ENCODE results near the gene NETO1. TPM values are rescaled to one million over a fixed set of nuclear protein-coding genes. Genes with fewer than 3 reads are reported as not detected.

Gene NETO1
- total and polyA plus RNA-seq, 2 of the 4 experiments (the other 2 are of a cell fraction), result 0.29 to 0.36 TPM

DNA sequence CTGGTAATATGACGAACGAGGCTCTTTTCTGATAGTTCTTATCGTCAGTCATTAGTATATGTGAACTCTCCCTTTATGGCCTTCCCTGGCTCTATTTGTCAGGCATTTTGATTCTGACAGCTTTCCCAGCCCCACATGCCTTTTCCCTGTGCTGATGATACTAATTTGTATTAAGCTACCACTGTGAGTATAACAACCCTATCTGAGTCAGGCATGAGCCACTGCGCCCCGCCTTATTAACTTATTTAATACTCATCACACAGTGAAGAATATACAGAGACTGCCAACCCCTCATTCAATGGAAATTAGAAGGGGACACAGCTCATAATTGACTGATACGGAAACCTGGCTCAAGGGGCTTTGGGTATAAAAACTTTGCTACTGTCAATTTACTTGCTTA lies 140.0 kb downstream of the NETO1 start:
- ATAC-seq (ENCODE audit: low read depth) (no peak), DNase-seq (no peak)
- 0 out of 2 replicates have a peak, but pooled peaks cover 4% of the 10 kb centered on the region for H3K9me3 ChIP-seq (ENCODE audit: control insufficient read depth, insufficient read depth, low read length)
- H3K9ac ChIP-seq (ENCODE audit: low read depth, low read length), result no peak overlapping the region
- no peak overlapping the region for H3K27ac ChIP-seq (ENCODE audit: insufficient read depth, low read length)
- no peak overlapping the region for H4K91ac ChIP-seq (ENCODE audit: insufficient read depth, low read depth, low read length)
- no CpG with 5 or more reads among the region's 6 CpGs for WGBS, 2 experiments (ENCODE audit: extremely low coverage in 2 of 2, insufficient read length in 1 of 2)
- dilution Hi-C loops (cut with HindIII; ENCODE audit: low sequenced_read_pairs, unreplicated experiment) (no loop called here), intact Hi-C loops (cut with micrococcal nuclease) (no loop called here), in situ Hi-C loops (cut with MboI; ENCODE audit: low sequenced_read_pairs) (no loop called here)
- CTCF ChIA-PET, result no interaction called here
- H2AK5ac ChIP-seq (ENCODE audit: low read depth, low read length), result no peak overlapping the region
- H3K79me1 ChIP-seq (ENCODE audit: low read depth in 1 of 2, low read length in 2 of 2), result no peaks in the 10 kb centered on the region
- H2AK9ac ChIP-seq (replicated peaks; ENCODE audit: low read depth, low read length, poor library complexity), result no peak overlapping the region
- H3K14ac ChIP-seq (replicated peaks; ENCODE audit: low read depth, low read length), result no peak overlapping the region
- no peaks in the 10 kb centered on the region for H3K4me1 ChIP-seq (ENCODE audit: control insufficient read depth, insufficient read depth, low read length)
- POLR2A ChIA-PET (ENCODE audit: unreplicated experiment), result interaction anchor here (0.6 kb wide), 1 partner anchor 637 kb away, joined by 4 read pairs; no protein-coding TSS in a partner anchor
- H4K20me1 ChIP-seq (ENCODE audit: insufficient read depth, low read length), result no peaks in the 10 kb centered on the region
- H3K4me3 ChIP-seq (ENCODE audit: insufficient read depth, low read depth, low read length), result no peak overlapping the region
- H2BK20ac ChIP-seq (ENCODE audit: low read depth, low read length), result no peak overlapping the region
- no peak overlapping the region for H2AFZ ChIP-seq (replicated peaks; ENCODE audit: low read length, poor library complexity)
- no peak overlapping the region for H3K4me2 ChIP-seq (ENCODE audit: low read depth, low read length)
- H4K5ac ChIP-seq (ENCODE audit: low read depth, low read length), result no peak overlapping the region
- H4K8ac ChIP-seq (ENCODE audit: low read depth in 2 of 2, low read length in 2 of 2), result no peak overlapping the region
- H3K9me1 ChIP-seq (ENCODE audit: insufficient read depth, low read length), result no peaks in the 10 kb centered on the region
- H3K4ac ChIP-seq (ENCODE audit: low read depth, low read length), result no peak overlapping the region
- H3K56ac ChIP-seq (ENCODE audit: extremely low read depth, insufficient read depth, low read length), result no peak overlapping the region
- TF ChIP-seq BHLHE40 (IDR thresholded peaks at IDR 0.05; ENCODE audit: low read depth, low read length) (no peak), CHD1 (IDR thresholded peaks at IDR 0.05; ENCODE audit: low read depth, low read length) (no peak), MAZ (IDR thresholded peaks at IDR 0.05; ENCODE audit: borderline replicate concordance, low read depth, low read length) (no peak), MAFK (IDR thresholded peaks at IDR 0.05; ENCODE audit: low read depth, low read length) (no peak), CEBPB (IDR thresholded peaks at IDR 0.05; ENCODE audit: low read depth, low read length) (no peak), MXI1 (IDR thresholded peaks at IDR 0.05; ENCODE audit: borderline replicate concordance, low read depth, low read length) (no peak), NFE2L2 (IDR thresholded peaks at IDR 0.05; ENCODE audit: low read depth, low read length) (no peak)
- TF ChIP-seq, protein P1, sequence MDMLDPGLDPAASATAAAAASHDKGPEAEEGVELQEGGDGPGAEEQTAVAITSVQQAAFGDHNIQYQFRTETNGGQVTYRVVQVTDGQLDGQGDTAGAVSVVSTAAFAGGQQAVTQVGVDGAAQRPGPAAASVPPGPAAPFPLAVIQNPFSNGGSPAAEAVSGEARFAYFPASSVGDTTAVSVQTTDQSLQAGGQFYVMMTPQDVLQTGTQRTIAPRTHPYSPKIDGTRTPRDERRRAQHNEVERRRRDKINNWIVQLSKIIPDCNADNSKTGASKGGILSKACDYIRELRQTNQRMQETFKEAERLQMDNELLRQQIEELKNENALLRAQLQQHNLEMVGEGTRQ (IDR thresholded peaks at IDR 0.05; ENCODE audit: low read depth, low read length), result no peak
- TF ChIP-seq, protein P2, sequence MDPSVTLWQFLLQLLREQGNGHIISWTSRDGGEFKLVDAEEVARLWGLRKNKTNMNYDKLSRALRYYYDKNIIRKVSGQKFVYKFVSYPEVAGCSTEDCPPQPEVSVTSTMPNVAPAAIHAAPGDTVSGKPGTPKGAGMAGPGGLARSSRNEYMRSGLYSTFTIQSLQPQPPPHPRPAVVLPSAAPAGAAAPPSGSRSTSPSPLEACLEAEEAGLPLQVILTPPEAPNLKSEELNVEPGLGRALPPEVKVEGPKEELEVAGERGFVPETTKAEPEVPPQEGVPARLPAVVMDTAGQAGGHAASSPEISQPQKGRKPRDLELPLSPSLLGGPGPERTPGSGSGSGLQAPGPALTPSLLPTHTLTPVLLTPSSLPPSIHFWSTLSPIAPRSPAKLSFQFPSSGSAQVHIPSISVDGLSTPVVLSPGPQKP (IDR thresholded peaks at IDR 0.05; ENCODE audit: borderline replicate concordance, low read depth, low read length), result no peak
- H3K27me3 ChIP-seq (ENCODE audit: control insufficient read depth, insufficient read depth, low read length), result no peaks in the 10 kb centered on the region
- no peak overlapping the region for H3K18ac ChIP-seq (ENCODE audit: low read depth, low read length)
- no peak overlapping the region for H2BK15ac ChIP-seq (ENCODE audit: low read depth, low read length)
- no peak overlapping the region for H3K23ac ChIP-seq (ENCODE audit: low read depth, low read length)
- H2BK120ac ChIP-seq (ENCODE audit: low read depth, low read length), result no peak overlapping the region
- no peak overlapping the region for H2BK5ac ChIP-seq (ENCODE audit: low read depth, low read length, poor library complexity, severe bottlenecking)
- H3K36me3 ChIP-seq (ENCODE audit: control insufficient read depth, insufficient read depth, low read length), result no peaks in the 10 kb centered on the region
- no TSS peak for BruUV-seq (replicated peaks)
